ENCODE results near the gene MEX3A.
"Not testable (repeated sequence)": the region's sequence is repeated elsewhere in the genome, so short reads cannot be mapped to it uniquely, and the experiment has no call there.

MEX3A gene

GRCh38 chr1:156054500-156055280 is 27.6 kb downstream of the MEX3A start, which contains the start of gene LAMTOR2:
Gene LAMTOR2, plus strand, starts transcription at chr1:156054782. Its CDS starts 108 bp downstream, at chr1:156054890.
- peak; percentile 96 for DNase-seq (ENCODE audit: low read depth)

GRCh38 chr1:156053768-156054499 is 28.3 kb downstream of the MEX3A start, which contains the start of gene UBQLN4:
Gene UBQLN4, minus strand, starts transcription at chr1:156053798. Its CDS starts 97 bp downstream, at chr1:156053701.
- peak; percentile 78 for DNase-seq (ENCODE audit: low read depth)

- peak; percentile 63 for DNase-seq (ENCODE audit: low read depth)
Observed at GRCh38 chr1:156052862-156053767, 29.1 kb downstream of the MEX3A start.

- no peak for DNase-seq (ENCODE audit: low read depth)
Observed at GRCh38 chr1:156051011-156051725, 31.1 kb downstream of the MEX3A start.

- no peak for DNase-seq (ENCODE audit: low read depth)
Observed at GRCh38 chr1:156050376-156050775, 31.9 kb downstream of the MEX3A start.

GRCh38 chr1:156048663-156049258 is 33.5 kb downstream of the MEX3A start:
- no peak for DNase-seq (ENCODE audit: low read depth)

GRCh38 chr1:156045076-156045475 is 37.2 kb downstream of the MEX3A start:
- no peak for DNase-seq (ENCODE audit: low read depth)

GRCh38 chr1:156042828-156043227 is 39.4 kb downstream of the MEX3A start:
- DNase-seq (ENCODE audit: low read depth), result no peak

GRCh38 chr1:156034991-156035390 is 47.3 kb downstream of the MEX3A start:
- DNase-seq (ENCODE audit: low read depth), result not testable (repeated sequence)

GRCh38 chr1:156033011-156033410 is 49.3 kb downstream of the MEX3A start:
- no peak for DNase-seq (ENCODE audit: low read depth)

- no peak for DNase-seq (ENCODE audit: low read depth)
Observed at GRCh38 chr1:156026588-156026987, 55.7 kb downstream of the MEX3A start.

- no peak for DNase-seq (ENCODE audit: low read depth)
Observed at GRCh38 chr1:156025876-156026275, 56.4 kb downstream of the MEX3A start.

- no peak for DNase-seq (ENCODE audit: low read depth)
Observed at GRCh38 chr1:156024801-156025200, 57.5 kb downstream of the MEX3A start.
